ENCODE data around the gene FIGNL2. TPM values are rescaled to one million over a fixed set of nuclear protein-coding genes. Genes with fewer than 3 reads are reported as not detected.
A peak's percentile ranks its signal among the peaks of the same experiment; 100 is the strongest.

The FIGNL2 gene
- total and polyA plus RNA-seq, 2 of the 13 experiments (the other 11 are each of a cell fraction or from before 2014, with no cell fraction given): 0.82 to 1.00 TPM

DNA sequence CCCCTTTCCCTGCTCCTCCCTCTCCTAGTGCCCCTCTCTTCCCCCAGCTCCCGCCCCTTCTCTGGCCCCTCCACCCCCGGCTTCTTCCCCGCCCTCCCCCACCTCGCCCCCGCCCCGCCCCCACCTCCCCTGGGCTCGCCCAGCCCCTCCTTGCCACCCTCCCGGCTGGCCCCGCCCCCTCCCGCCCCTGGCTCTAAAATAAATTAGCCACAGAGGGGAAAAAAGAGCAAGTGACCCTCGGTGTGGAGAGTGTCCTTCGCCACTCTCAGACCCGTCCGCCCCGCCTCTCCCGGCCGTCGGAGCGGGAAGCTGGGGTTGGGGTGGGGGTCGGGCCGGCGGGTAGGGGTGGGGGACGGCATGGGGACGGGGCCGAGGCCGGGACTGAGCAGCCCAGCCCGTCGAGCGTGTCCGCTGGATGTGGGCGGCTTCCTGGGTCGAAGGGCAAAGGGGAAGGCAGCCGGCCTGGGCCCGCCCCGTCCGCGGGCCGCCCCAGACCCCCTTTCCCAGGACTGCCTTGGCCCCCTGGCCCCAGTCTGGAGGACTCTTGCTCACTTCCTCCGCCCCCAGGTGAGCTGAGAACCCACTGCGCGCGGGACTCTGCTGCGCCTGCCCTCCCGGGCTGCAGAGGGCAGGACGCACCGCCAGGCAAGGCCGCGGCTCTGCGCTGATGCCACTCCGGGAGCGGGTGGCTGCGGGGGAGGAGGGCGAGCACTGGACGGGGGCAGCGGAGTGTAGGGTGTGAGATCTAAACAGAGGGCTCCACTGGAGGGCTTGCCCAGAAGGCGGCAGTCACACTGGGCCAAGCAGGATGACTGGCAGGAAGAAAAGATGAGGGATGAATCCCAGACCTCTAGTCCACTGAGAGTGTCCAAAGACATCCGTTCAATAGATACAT lies 570 bp upstream of the FIGNL2 start:
- no peaks in the 10 kb centered on the region for H3K9me3 ChIP-seq (ENCODE audit: low read length)
- peak overlapping the region in 2 of 3 experiments; percentile 59 to 72; a peak in 4 of 6 replicates for H3K4me3 ChIP-seq (replicated peaks in 1 of 3; ENCODE audit: insufficient read depth in 1 of 3, low read depth in 2 of 3, low read length in 3 of 3)
- H3K36me3 ChIP-seq (replicated peaks in 1 of 2; ENCODE audit: control insufficient read depth in 1 of 2, insufficient read depth in 2 of 2, low read length in 2 of 2): no peaks in the 10 kb centered on the region
- intact Hi-C loops (cut with micrococcal nuclease; ENCODE audit: unreplicated experiment) (loop anchor here (1.0 kb wide), 1 partner anchor 26 kb away; no protein-coding TSS in a partner anchor), in situ Hi-C loops (cut with HindIII; ENCODE audit: extremely low pct_ligation_motif_present, low pct_unique_long_range_greater_than_20kb) (no loop called here)
- no peak overlapping the region for H3K27ac ChIP-seq (ENCODE audit: extremely low read length, insufficient read depth, low read length)
- H4K20me1 ChIP-seq (ENCODE audit: insufficient read depth, low read length): no peaks in the 10 kb centered on the region
- H3K79me2 ChIP-seq (ENCODE audit: insufficient read depth, low read length): no peaks in the 10 kb centered on the region
- BruUV-seq (replicated peaks): no TSS peak
- peaks cover 0 to 9% of the 10 kb centered on the region in 2 experiments; a peak in 1 of 5 replicates for H3K27me3 ChIP-seq (ENCODE audit: control insufficient read depth in 1 of 2, insufficient read depth in 2 of 2, low read length in 2 of 2)
- H3K4me1 ChIP-seq (ENCODE audit: insufficient read depth, low read length): peaks cover 31% of the 10 kb centered on the region
- peak overlapping the region; percentile 49 for H3K4me2 ChIP-seq (ENCODE audit: low read depth, low read length)
- POLR2A ChIA-PET: interaction anchor here (0.8 to 2.4 kb wide), 4 partner anchors 15 to 610 kb away, joined by 3 to 14 read pairs (median 4); partner anchors contain the start of gene DAZAP2
- 12% methylated on average over 21 of the region's 57 CpGs for WGBS (ENCODE audit: low lambda C conversion rate)
- no peak overlapping the region for H3K9ac ChIP-seq (ENCODE audit: insufficient read depth, low read depth, low read length)
- CTCF ChIA-PET (ENCODE audit: low intra/inter-chr PET ratio, low total read pairs): interaction anchor here (1.8 kb wide), 1 partner anchor 26 kb away, joined by 5 read pairs; no protein-coding TSS in a partner anchor
- DNase-seq (ENCODE audit: low spot score) (no peak), FAIRE-seq (no peak), ATAC-seq (peak; percentile 24)
- H2AFZ ChIP-seq (ENCODE audit: low read length): no peak overlapping the region
- 0 out of 2 replicates have a peak, but pooled peaks have one; percentile 44 for TF ChIP-seq HNRNPL (IDR thresholded peaks at IDR 0.05; ENCODE audit: low read depth, low read length)
- TF ChIP-seq CBX2 (IDR thresholded peaks at IDR 0.05; ENCODE audit: low read depth, low read length): no peak
- TF ChIP-seq CBX2 (CRISPR knock-in tag; IDR thresholded peaks at IDR 0.05; ENCODE audit: low read depth): no peak
- TF ChIP-seq PAWR (CRISPR knock-in tag; IDR thresholded peaks at IDR 0.05; ENCODE audit: borderline replicate concordance): no peak
- no peak for TF ChIP-seq ZNF501 (CRISPR knock-in tag; IDR thresholded peaks at IDR 0.05)
- TF ChIP-seq GATA4 (IDR thresholded peaks at IDR 0.05; ENCODE audit: borderline replicate concordance, low read depth): no peak
- peak; percentile 64 for TF ChIP-seq ZNF263 (CRISPR knock-in tag; IDR thresholded peaks at IDR 0.05)
- no peak for TF ChIP-seq ASH2L (IDR thresholded peaks at IDR 0.05; ENCODE audit: insufficient read length, low read depth, low read length)
- TF ChIP-seq ZNF143 (CRISPR knock-in tag; IDR thresholded peaks at IDR 0.05): no peak
- peak; percentile 83 for TF ChIP-seq NR2C2 (CRISPR knock-in tag; IDR thresholded peaks at IDR 0.05; ENCODE audit: borderline replicate concordance)
- TF ChIP-seq ZNF777 (CRISPR knock-in tag; IDR thresholded peaks at IDR 0.05): peak; percentile 93
- TF ChIP-seq HNRNPK (IDR thresholded peaks at IDR 0.05; ENCODE audit: low read depth, low read length, poor library complexity, severe bottlenecking): peak; percentile 76
- TF ChIP-seq, protein P1, sequence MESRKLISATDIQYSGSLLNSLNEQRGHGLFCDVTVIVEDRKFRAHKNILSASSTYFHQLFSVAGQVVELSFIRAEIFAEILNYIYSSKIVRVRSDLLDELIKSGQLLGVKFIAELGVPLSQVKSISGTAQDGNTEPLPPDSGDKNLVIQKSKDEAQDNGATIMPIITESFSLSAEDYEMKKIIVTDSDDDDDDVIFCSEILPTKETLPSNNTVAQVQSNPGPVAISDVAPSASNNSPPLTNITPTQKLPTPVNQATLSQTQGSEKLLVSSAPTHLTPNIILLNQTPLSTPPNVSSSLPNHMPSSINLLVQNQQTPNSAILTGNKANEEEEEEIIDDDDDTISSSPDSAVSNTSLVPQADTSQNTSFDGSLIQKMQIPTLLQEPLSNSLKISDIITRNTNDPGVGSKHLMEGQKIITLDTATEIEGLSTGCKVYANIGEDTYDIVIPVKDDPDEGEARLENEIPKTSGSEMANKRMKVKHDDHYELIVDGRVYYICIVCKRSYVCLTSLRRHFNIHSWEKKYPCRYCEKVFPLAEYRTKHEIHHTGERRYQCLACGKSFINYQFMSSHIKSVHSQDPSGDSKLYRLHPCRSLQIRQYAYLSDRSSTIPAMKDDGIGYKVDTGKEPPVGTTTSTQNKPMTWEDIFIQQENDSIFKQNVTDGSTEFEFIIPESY (CRISPR knock-in tag; IDR thresholded peaks at IDR 0.05): peak; percentile 64; the same call in 1 of the 2 replicates
- TF ChIP-seq PTBP1 (IDR thresholded peaks at IDR 0.05; ENCODE audit: low read depth, low read length, poor library complexity, severe bottlenecking): no peak
- no peak for TF ChIP-seq KLF9 (CRISPR knock-in tag; IDR thresholded peaks at IDR 0.05; ENCODE audit: low read depth)
- peak; percentile 14; the same call in 1 of the 2 replicates for TF ChIP-seq ZFY (CRISPR knock-in tag; IDR thresholded peaks at IDR 0.05)
- peak; percentile 55; the same call in 1 of the 2 replicates for TF ChIP-seq GABPB1 (CRISPR knock-in tag; IDR thresholded peaks at IDR 0.05)
- TF ChIP-seq SP2 (CRISPR knock-in tag; IDR thresholded peaks at IDR 0.05): no peak
- TF ChIP-seq ZNF800 (CRISPR knock-in tag; IDR thresholded peaks at IDR 0.05): no peak
- TF ChIP-seq ARHGAP35 (CRISPR knock-in tag; IDR thresholded peaks at IDR 0.05; ENCODE audit: borderline replicate concordance): no peak

All from HepG2 (cell line).